ENCODE measurements around the gene OR56B1. TPM values are rescaled to one million over a fixed set of nuclear protein-coding genes. Genes with fewer than 3 reads are reported as not detected.
"Not testable (repeated sequence)": the region's sequence is repeated elsewhere in the genome, so short reads cannot be mapped to it uniquely, and the experiment has no call there.

OR56B1 gene
- total RNA-seq, 1 experiment from 2014 or later = 0.17 TPM

DNA sequence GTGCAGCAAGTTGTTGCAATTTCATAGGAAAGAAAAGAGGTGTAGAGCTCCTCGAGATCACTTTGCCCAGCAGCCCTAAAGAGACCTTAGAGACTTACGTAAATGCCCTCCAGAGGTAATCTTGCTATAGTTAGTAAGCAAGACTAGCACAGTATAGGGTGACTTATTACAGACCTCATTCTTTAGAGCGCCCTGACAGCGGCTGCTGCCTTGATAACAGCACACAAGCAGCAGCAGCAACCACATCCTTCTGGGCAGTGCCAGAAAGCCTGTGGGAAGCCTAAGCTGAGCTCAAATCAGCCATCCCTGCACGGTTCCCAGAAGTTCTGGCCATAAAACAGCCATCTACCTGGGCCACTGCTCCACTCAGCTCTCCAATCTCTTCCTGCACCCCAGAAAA lies 22.6 kb upstream of the OR56B1 start (continued):
- TF ChIP-seq, protein P1, sequence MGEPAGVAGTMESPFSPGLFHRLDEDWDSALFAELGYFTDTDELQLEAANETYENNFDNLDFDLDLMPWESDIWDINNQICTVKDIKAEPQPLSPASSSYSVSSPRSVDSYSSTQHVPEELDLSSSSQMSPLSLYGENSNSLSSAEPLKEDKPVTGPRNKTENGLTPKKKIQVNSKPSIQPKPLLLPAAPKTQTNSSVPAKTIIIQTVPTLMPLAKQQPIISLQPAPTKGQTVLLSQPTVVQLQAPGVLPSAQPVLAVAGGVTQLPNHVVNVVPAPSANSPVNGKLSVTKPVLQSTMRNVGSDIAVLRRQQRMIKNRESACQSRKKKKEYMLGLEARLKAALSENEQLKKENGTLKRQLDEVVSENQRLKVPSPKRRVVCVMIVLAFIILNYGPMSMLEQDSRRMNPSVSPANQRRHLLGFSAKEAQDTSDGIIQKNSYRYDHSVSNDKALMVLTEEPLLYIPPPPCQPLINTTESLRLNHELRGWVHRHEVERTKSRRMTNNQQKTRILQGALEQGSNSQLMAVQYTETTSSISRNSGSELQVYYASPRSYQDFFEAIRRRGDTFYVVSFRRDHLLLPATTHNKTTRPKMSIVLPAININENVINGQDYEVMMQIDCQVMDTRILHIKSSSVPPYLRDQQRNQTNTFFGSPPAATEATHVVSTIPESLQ (CRISPR knock-in tag; IDR thresholded peaks at IDR 0.05) = no peak
- TF ChIP-seq FOXK1 (CRISPR knock-in tag; IDR thresholded peaks at IDR 0.05) = no peak
- no peak for TF ChIP-seq CREB1 (CRISPR knock-in tag; IDR thresholded peaks at IDR 0.05)
- no peak for TF ChIP-seq FOXP1 (CRISPR knock-in tag; IDR thresholded peaks at IDR 0.05; ENCODE audit: borderline replicate concordance)
- TF ChIP-seq NFATC4 (CRISPR knock-in tag; IDR thresholded peaks at IDR 0.05) = no peak
- TF ChIP-seq, protein P2, sequence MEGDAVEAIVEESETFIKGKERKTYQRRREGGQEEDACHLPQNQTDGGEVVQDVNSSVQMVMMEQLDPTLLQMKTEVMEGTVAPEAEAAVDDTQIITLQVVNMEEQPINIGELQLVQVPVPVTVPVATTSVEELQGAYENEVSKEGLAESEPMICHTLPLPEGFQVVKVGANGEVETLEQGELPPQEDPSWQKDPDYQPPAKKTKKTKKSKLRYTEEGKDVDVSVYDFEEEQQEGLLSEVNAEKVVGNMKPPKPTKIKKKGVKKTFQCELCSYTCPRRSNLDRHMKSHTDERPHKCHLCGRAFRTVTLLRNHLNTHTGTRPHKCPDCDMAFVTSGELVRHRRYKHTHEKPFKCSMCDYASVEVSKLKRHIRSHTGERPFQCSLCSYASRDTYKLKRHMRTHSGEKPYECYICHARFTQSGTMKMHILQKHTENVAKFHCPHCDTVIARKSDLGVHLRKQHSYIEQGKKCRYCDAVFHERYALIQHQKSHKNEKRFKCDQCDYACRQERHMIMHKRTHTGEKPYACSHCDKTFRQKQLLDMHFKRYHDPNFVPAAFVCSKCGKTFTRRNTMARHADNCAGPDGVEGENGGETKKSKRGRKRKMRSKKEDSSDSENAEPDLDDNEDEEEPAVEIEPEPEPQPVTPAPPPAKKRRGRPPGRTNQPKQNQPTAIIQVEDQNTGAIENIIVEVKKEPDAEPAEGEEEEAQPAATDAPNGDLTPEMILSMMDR (IDR thresholded peaks at IDR 0.05) = no peak
- no peak for TF ChIP-seq SMAD3 (CRISPR knock-in tag; IDR thresholded peaks at IDR 0.05; ENCODE audit: borderline replicate concordance)
- no peak for TF ChIP-seq ZNF317 (CRISPR knock-in tag; IDR thresholded peaks at IDR 0.05; ENCODE audit: borderline replicate concordance, low read depth)
- TF ChIP-seq, protein P3, sequence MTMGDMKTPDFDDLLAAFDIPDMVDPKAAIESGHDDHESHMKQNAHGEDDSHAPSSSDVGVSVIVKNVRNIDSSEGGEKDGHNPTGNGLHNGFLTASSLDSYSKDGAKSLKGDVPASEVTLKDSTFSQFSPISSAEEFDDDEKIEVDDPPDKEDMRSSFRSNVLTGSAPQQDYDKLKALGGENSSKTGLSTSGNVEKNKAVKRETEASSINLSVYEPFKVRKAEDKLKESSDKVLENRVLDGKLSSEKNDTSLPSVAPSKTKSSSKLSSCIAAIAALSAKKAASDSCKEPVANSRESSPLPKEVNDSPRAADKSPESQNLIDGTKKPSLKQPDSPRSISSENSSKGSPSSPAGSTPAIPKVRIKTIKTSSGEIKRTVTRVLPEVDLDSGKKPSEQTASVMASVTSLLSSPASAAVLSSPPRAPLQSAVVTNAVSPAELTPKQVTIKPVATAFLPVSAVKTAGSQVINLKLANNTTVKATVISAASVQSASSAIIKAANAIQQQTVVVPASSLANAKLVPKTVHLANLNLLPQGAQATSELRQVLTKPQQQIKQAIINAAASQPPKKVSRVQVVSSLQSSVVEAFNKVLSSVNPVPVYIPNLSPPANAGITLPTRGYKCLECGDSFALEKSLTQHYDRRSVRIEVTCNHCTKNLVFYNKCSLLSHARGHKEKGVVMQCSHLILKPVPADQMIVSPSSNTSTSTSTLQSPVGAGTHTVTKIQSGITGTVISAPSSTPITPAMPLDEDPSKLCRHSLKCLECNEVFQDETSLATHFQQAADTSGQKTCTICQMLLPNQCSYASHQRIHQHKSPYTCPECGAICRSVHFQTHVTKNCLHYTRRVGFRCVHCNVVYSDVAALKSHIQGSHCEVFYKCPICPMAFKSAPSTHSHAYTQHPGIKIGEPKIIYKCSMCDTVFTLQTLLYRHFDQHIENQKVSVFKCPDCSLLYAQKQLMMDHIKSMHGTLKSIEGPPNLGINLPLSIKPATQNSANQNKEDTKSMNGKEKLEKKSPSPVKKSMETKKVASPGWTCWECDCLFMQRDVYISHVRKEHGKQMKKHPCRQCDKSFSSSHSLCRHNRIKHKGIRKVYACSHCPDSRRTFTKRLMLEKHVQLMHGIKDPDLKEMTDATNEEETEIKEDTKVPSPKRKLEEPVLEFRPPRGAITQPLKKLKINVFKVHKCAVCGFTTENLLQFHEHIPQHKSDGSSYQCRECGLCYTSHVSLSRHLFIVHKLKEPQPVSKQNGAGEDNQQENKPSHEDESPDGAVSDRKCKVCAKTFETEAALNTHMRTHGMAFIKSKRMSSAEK (CRISPR knock-in tag; IDR thresholded peaks at IDR 0.05; ENCODE audit: borderline replicate concordance) = no peak

DNA sequence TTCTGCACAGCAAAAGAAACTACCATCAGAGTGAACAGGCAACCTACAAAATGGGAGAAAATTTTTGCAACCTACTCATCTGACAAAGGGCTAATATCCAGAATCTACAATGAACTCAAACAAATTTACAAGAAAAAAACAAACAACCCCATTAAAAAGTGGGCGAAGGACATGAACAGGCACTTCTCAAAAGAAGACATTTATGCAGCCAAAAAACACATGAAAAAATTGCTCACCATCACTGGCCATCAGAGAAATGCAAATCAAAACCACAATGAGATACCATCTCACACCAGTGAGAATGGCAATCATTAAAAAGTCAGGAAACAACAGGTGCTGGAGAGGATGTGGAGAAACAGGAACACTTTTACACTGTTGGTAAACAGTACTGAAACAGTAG lies 19.7 kb upstream of the OR56B1 start:
- H3K27ac Mint-ChIP-seq; CTCF ChIA-PET; ATAC-seq; H3K36me3 Mint-ChIP-seq; H3K27me3 Mint-ChIP-seq (ENCODE audit: low read depth); H3K4me3 Mint-ChIP-seq; POLR2A ChIA-PET; DNase-seq (ENCODE audit: low spot score); H3K4me1 Mint-ChIP-seq: not testable (repeated sequence)
- peaks cover 30% of the 10 kb centered on the region for H3K9me3 Mint-ChIP-seq

DNA sequence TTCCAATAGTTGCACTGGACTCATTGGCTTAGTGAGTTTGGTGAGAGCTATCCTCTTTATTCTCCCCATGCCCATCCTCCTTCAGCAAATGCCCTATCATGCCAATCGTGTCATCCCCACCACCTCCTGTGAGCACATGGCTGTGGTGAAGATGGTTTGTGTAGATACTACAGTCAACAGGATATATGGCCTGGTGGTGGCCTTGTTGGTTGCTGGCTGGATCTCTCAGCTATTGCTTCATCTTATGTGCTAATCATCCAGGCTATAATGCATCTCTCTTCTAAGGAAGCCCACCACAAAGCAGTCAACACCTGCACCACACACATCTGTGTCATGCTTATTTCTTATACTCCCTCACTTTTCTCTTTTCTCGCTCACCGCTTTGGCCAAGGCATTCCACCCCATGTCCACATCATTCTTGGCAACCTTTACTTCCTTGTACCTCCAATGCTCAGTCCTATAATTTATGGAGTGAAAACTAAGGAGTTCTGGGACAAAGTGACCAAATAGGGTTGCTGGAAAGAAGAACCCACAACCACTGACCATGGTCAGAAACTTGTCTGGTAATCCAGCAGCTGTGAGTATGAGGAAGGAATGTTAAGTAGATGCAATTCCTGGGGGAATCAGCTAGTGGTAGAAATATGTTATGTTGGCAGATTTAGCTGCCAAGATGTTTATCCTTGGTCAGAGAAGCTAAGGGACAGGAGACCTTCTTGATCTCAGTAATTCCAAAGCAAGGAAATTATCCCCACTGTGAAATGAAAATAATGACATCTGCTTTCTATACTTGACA lies 16.3 kb upstream of the OR56B1 start:
- peaks cover 5% of the 10 kb centered on the region for H3K36me3 Mint-ChIP-seq
- no peak for ATAC-seq
- DNase-seq (ENCODE audit: low spot score) = no peak
- no peak overlapping the region for H3K27ac Mint-ChIP-seq
- no peaks in the 10 kb centered on the region for H3K4me1 Mint-ChIP-seq
- ChIA-PET CTCF (no interaction called here), POLR2A (no interaction called here)
- no peak for TF ChIP-seq OVOL2 (CRISPR knock-in tag; IDR thresholded peaks at IDR 0.05; ENCODE audit: borderline replicate concordance)
- TF ChIP-seq SP1 (CRISPR knock-in tag; conservative IDR thresholded peaks at IDR 0.05) = no peak
- no peak for TF ChIP-seq IRF2 (CRISPR knock-in tag; IDR thresholded peaks at IDR 0.05; ENCODE audit: borderline replicate concordance, low read depth)
- TF ChIP-seq ZNF317 (CRISPR knock-in tag; IDR thresholded peaks at IDR 0.05; ENCODE audit: borderline replicate concordance, low read depth) = no peak
- peaks cover 30% of the 10 kb centered on the region for H3K9me3 Mint-ChIP-seq
- no peak overlapping the region for H3K4me3 Mint-ChIP-seq
- H3K27me3 Mint-ChIP-seq (ENCODE audit: low read depth) = no peaks in the 10 kb centered on the region; the same call in 1 of the 2 replicates
